GM19455 (cell line): ENCODE results near the gene BFSP2.
"Not testable (repeated sequence)": the region's sequence is repeated elsewhere in the genome, so short reads cannot be mapped to it uniquely, and the experiment has no call there.

Experiments used
- ATAC-seq: cut with Tn5 transposase; IDR thresholded peaks from one replicate; pipeline ENCODE4 v1.9.1; 2021; ENCODE audit not compliant: unreplicated experiment

Gene BFSP2

GRCh38 chr3:133452641-133453319 is 52.9 kb downstream of the BFSP2 start:
- ATAC-seq, result no peak

DNA sequence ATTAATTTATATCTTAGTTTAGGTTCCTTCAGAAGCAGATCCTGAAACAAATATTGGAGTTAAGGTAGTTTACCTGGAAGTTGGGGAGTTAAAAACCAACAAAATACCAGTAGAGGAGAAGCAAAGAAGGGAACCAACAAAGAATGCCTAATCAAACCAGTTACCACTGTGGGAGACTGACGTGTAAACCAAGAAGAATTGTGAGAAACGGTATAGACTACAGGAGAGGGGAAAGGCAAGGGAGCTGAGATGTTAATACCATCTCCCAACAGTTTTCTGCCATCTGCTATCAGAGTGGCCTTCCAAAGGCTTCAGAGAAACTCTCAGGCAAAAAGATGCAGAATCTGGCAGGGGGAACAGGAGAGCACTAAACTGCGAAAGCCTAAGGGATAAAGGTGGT is 53.5 kb downstream of the BFSP2 start:
- no peak for ATAC-seq

GRCh38 chr3:133455281-133455680 is 55.4 kb downstream of the BFSP2 start:
- no peak for ATAC-seq

DNA sequence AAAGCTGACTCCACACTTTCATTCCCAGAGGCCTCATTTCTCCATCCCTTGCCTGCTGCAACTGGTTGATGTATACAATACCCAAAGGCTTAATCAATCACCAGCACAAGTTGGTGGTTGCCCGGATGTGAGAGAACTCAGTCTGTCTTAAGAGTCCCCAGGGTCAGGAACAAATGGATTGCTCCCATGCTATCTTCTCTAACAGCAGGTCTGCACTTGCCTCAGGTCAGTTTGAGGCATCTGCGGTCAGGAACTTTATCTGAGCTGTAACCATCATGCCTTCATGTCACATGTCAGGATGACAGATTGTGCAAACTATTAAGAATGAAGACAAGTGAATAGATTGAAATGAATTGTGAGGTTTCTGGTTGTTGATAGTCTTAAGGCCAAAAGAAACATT is 56.1 kb downstream of the BFSP2 start:
- ATAC-seq, result no peak

GRCh38 chr3:133457025-133457424 is 57.2 kb downstream of the BFSP2 start:
- no peak for ATAC-seq

DNA sequence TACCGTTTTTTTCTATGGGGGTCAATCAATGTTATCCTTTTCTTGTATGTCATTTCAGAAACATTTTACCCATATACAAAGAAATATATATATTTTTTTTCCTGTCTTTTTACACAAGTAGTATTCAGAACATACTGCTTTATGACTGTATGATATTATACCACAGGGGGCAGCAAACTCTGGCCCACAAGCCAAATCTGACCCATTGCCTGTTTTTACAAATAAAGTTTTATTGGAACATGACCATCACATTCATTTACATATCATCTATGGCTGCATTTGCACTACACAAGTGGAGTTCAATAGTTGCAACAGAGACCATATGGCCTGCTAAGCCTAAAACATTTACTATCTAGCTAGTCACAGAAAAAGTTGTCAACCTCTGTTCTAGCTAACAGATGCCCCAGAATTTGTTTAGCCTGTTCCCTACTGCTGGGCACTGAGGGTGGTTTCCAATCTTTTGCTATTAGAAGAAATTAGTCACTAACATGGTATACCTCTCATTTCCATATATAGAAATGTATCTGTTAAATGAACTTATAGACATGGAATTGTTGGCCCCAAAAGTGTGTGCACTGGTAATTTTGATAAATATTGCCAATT is 57.7 kb downstream of the BFSP2 start:
- no peak for ATAC-seq

DNA sequence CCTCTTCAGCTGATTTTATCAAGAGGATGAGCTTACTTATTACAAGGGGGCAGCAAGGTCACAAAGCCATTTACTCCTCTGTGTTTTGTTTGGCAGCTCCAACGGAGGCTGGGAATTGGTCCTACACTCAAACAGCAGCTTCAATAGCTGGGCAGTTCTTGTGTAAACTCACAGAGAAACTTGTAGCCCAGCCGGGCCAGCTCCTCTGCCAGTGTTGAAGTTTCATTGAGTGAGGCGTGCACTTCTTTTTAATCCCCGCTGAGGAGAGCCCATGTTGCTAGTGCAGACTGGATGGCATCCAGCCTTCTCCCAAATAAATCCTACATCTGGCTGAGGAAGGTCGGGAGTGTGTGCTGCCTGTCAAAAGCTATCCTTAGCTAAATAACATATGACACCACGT is 59.5 kb downstream of the BFSP2 start:
- ATAC-seq, result no peak

DNA sequence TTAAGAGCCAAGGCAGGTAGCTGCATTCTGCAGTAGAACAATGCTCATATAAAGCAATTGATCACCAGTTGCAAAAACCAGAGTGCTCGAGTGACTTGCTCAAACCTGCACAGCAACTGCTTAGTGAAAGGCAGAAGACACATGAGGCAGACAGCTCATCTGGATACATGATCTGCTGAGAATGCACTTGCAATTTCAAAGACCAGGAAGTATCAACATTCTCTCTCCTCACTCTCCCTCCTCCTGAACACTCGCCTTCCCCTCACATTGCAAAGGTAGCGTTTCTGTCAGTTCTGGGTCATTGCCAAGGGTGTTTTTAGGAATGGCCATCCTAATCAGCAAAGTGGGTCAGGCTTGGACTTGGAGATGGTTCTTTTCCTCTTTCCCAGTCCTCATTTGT is 61.0 kb downstream of the BFSP2 start:
- no peak for ATAC-seq

DNA sequence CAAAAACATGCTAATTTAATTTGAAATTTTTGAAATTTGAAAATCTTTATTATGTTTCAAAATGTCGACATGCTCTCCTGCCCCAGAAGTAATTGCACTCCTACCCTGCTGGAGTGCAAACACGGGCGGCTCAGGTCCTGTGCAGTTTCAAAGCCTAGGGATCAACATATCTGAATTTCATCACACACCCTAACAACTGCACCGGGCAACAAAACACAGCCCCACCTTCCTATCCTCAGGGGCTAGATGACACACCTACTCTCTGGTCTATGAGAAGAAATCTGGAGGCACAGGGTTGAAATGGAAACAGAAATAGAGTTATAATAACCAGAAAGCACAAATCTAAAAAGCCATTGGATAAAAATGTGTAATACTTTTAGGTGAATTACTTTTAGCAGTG is 61.4 kb downstream of the BFSP2 start:
- no peak for ATAC-seq

- ATAC-seq, result no peak
Measured at GRCh38 chr3:133463347-133463860, 63.5 kb downstream of the BFSP2 start.

- ATAC-seq, result no peak
Measured at GRCh38 chr3:133464573-133464972, 64.7 kb downstream of the BFSP2 start.

DNA sequence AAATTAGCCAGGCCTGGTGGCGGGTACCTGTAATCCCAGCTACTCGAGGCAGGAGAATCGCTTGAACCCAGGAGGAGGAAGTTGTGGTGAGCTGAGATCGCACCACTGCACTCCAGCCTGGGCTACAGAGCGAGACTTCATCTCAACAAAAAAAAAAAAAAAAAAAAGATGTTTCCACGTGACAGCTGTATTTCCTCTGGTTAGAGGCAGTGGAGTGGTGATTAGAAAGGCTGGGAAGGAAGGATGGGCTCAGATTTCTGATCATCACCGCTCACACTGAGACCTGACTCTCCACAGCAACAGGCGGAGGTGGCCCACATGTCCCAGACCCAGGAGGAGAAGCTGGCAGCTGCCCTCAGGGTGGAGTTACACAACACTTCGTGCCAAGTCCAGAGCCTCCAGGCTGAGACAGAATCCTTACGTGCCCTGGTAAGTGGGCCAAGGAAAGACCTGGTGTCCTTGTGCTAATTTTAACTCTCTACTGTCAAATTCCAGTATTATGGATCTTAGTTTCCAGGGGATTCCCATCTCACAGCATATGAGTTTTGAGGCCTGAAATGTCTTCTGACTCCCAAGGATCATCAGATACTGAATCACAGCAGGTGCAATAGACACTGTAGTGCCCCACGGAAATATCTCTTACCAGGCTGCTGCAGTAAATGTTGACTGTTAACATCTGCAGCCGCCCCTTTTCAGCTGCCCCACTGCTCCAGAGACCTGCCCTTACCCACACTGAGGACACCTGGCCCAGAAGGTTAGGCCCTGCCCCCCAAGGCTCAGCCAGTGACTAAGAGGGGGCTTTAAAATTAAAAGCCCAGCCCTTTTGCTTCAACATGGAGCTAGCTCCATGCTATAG is 66.9 kb downstream of the BFSP2 start:
- ATAC-seq, result peak; percentile 39

DNA sequence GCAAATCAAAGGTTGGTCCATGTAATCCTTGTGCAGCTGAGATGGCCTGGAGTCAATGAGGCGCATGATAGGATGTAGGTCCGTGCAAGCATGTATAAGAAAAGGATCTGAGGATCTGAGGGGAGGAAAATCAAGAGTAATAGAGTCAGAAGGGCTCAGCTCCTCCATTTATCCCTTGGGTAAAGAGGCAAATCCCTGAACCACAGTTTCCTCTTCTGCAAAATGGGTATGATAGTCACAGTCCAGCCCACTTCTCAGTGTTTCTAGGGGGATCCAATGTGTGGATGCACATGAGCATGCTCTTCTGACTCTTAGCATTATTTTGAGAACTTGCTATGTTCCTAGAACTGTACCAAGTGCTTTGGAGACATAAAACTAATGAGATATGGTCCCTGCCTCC is 67.9 kb downstream of the BFSP2 start:
- no peak for ATAC-seq

DNA sequence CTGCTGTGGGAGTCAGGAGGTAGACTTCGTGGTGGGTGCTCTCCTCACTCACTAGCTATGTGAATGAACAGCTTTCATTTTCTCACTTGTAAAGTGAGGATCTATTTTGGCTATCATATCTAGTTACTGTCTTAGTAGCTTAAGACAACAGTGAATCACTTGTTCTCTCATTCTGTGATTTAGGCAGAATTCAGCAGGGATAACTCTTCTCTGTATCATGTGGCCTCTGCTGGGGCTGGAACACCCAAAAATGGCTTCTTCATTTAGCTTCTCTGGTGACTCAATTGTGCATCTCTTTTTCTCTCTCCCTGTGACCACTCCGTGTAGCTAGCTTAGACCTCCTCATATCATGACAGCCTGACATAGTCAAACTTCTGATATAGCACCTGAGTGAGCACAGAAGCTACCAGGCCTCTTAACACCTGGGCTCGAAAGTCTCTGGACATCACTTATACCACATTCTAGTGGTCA is 68.4 kb downstream of the BFSP2 start:
- ATAC-seq, result no peak

- no peak for ATAC-seq
Measured at GRCh38 chr3:133469140-133469731, 69.4 kb downstream of the BFSP2 start.

- ATAC-seq, result no peak
Measured at GRCh38 chr3:133472242-133472641, 72.4 kb downstream of the BFSP2 start.

GRCh38 chr3:133472889-133473288 is 73.0 kb downstream of the BFSP2 start:
- no peak for ATAC-seq

GRCh38 chr3:133473472-133474191 is 73.8 kb downstream of the BFSP2 start:
- ATAC-seq, result not testable (repeated sequence)

- ATAC-seq, result no peak
Measured at GRCh38 chr3:133474251-133474801, 74.5 kb downstream of the BFSP2 start.

DNA sequence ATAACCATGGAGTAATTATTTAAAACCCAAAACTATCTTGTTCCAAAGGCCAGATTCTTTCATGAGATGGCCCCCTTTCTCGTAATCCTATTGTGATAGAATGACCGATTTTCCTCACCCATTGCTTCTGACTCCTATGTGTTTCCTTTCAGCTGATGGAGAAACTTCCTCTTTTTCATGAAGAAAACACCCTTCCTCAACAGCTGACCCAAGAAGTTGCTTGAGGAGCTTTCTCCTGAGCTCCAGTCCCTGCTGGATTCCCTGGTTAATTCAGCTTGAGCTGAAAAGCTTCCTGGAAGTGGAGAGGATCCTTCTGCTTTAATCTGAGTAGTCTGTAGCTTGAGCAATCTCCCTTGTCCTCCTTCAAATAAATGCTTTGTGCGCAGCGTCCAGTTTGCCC is 75.0 kb downstream of the BFSP2 start:
- no peak for ATAC-seq
